HUDEP-2 (cell line): Measurements from ENCODE around the gene CXCR4.

Source experiments
- DNase-seq, 76 experiments: peaks; one replicate each; lab custom pipeline; 2025; ENCODE audit not compliant: unreplicated experiment in 76 of 76; lab: John Stamatoyannopoulos, UW

Gene CXCR4

DNA sequence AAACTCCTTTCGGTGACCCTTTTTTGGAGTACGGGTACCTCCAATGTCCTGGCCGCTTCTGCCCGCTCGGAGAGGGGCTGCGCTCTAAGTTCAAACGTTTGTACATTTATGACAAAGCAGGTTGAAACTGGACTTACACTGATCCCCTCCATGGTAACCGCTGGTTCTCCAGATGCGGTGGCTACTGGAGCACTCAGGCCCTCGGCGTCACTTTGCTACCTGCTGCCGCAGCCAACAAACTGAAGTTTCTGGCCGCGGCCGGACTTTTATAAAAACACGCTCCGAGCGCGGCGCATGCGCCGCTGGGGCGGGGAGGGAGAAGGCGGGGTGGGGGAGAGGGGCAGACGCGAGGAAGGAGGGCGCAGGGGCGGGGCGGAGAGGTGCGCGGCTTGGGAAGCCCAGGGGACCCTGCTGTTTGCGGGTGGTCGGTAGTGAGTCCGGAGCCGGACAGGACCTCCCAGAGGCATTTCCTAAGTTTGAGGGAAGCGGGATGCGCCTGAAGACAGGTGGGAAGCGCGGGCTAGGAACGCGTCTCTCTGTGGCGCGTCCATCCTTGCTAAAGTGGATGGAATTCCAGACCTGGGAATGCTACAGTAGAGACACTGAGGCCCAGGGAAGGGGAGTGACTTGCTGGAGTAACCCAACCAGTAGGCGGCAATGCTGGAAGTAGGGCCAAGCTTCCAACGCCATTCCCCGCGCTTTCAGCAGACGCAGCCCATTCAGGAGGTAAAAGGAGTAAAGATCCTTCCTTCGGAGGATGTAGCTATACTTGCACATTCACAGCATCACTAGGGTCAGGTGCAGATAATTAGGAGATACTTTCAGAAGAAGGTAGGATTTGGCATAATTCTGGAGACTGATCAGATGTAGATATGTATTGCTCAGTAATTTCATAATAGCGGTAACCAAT lies at the start of gene CXCR4:
Gene CXCR4, minus strand, starts transcription at position 241 of the 910 bp plus-strand sequence. Its CDS starts 89 bp downstream, at position 152.
- DNase-seq = peak in 44 of 76 experiments; percentile 4 to 58 (median 26)

DNA sequence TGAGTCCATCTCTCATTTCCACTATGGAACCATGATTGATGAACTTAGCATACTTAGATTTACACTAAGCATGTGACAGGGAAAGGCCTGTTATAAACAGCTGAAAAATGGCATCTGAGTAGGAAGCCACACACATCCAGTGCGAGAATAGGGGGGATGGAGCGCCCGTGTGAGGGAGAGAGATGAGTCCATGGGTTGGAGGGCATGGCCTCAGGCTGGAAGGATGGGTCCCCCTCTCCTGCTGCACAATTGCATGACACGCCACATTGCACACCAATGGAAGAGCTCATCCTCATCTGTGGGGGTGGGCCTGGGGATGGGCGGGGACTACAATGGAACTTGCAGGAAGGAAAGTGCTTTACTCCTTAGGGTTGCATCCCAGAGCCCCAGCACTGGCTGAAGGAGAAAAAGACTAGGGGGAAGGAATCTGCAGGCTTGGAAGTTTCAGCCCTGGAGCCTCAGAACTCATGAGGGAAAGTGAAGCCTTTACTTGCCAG lies 46.4 kb upstream of the CXCR4 start:
- DNase-seq = no peak

- no peak for DNase-seq
Measured at GRCh38 chr2:136162438-136162837, 44.5 kb upstream of the CXCR4 start.

GRCh38 chr2:136156411-136156810 lies 38.5 kb upstream of the CXCR4 start:
- DNase-seq = no peak

GRCh38 chr2:136154384-136154783 lies 36.4 kb upstream of the CXCR4 start:
- DNase-seq = no peak

- DNase-seq = no peak
Measured at GRCh38 chr2:136151021-136151971, 33.3 kb upstream of the CXCR4 start.

GRCh38 chr2:136149011-136149410 lies 31.1 kb upstream of the CXCR4 start:
- DNase-seq = no peak

DNA sequence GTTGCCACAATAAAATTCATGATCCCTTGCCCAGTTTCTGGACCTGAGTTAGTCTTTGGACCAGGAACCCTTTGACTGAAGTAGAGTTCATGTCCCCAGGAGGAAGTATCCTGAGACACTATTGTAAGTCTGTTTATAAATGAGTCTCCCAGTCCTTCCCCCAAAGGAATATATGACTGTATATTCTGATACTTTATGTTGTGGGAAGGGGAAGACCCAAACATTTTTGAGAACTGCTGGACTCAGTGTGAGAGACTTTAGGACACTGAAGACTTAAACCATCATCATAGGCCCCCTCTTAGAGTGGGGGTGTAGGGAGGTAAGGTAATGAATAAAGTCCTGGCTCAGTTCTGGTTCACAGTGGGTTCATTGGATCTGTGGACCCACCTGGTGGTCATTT lies 28.6 kb upstream of the CXCR4 start:
- DNase-seq = no peak

DNA sequence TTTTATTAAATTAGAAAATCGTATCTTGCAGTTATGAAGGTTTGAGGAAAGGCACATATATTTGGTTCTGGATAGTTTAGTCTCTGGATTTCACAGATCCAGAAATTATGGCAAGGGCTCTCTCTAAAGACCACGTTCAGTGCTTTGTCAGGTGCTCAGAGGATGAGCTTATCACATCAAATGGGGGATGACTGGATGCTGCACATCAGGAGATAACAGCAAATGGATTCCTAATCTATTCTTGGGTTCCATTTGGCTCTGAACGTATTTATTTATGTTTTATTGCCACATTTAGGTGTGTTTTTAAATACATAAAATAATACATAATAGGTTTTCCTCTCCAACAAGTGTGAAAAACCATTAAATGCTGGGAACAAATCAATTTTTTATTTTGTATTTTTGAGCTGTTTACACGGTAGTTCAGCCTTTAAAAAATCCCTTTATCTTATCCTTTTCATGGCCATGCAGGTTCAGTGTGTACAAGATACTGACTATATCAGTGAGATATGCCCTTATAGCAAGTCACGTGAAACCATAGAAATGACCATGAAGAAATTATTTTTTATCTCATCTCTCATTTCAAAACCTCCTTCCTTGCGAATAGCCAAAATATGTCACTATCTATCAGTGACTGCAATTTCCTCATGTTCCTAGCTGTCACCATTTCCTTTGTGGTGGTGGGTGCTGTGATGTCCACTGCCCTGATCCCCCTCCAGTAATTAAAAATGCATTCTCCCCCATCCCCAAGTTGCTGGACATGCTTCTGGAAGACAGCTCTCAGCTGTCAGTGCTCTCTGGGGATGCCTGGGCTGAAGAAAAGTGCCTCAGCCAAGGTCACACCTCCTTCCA lies 25.9 kb upstream of the CXCR4 start:
- DNase-seq = peak in 34 of 76 experiments; percentile 8 to 68 (median 28)

GRCh38 chr2:136141510-136142149 lies 23.7 kb upstream of the CXCR4 start:
- peak in 5 of 76 experiments; percentile 2 to 26 (median 5) for DNase-seq

DNA sequence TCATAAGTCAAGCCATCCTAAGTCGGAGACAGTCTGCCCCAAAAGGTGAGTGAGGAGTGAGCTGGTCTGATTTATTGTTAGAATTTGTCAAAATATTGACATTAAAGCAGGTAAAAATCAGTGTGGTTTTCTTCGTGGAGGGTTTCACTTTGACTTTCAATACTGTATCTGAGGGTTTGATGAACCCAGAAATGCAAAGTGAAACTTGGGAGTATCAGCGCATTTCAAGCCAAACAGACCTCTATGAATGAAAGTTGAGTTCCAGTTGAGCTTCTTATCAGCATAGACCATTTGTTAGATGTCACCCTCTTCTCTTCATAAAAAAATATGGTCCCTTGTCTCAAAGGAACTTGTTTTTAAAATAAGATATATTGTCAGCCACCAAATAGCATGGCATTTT lies 21.7 kb upstream of the CXCR4 start:
- DNase-seq = peak in 10 of 76 experiments; percentile 6 to 46 (median 12)

DNA sequence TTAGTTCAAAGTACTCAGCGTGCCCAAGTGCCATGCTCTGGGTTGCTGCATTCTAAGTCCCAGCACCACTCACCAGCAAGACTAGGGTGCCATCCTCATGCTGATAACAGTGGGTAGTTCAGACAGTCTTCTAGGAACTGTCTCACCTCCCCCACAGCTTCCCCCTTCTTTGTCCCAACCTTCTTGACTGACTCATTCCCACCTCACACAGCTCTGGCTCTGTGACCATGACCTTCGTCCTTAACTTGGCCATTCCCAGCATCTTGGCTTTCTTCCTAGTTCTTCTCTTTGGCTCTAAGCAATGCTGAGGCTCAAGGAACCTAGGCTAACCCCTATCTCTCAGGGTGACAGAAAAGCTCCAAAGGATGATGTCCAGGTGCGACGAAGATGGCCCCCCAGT lies 20.0 kb upstream of the CXCR4 start:
- DNase-seq = no peak

- DNase-seq = no peak
Measured at GRCh38 chr2:136136931-136137330, 19.0 kb upstream of the CXCR4 start.

GRCh38 chr2:136135921-136136906 lies 18.3 kb upstream of the CXCR4 start:
- peak in 3 of 76 experiments; percentile 8 to 24 (median 11) for DNase-seq

- no peak for DNase-seq
Measured at GRCh38 chr2:136135462-136135861, 17.5 kb upstream of the CXCR4 start.

GRCh38 chr2:136134126-136134525 lies 16.2 kb upstream of the CXCR4 start:
- no peak for DNase-seq

- DNase-seq = no peak
Measured at GRCh38 chr2:136133586-136133985, 15.6 kb upstream of the CXCR4 start.

GRCh38 chr2:136133176-136133575 lies 15.2 kb upstream of the CXCR4 start:
- no peak for DNase-seq

DNA sequence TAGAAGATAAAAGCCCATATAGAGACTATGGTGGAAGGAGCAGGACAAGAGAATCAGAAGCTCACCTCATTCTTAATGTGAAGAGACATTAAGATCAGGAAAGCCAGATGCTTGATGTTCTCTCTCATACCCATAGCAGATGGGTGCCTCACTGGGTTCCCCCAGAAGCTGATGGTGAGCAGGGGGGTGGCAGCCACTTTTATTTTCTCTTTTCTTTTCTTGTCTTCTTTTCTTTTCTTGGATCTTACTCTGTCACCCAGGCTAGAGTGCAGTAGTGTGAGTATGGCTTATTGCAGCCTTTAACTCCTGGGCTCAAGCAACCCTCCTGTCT lies 14.8 kb upstream of the CXCR4 start:
- no peak for DNase-seq
